ENCODE results near the gene NMRAL1.
A peak's percentile ranks its signal among the peaks of the same experiment; 100 is the strongest.

Gene NMRAL1

GRCh38 chr16:4505356-4506147 is 31.1 kb upstream of the NMRAL1 start:
- Histone ChIP-seq H3F3A (ENCODE audit: insufficient read depth, low read length) (peaks cover 4% of the 10 kb centered on the region; the same call in 1 of the 2 replicates), H3K9ac (ENCODE audit: low read length) (no peak overlapping the region; the same call in 1 of the 2 replicates), H2AFZ (ENCODE audit: low read length) (no peak overlapping the region), H3K79me2 (ENCODE audit: insufficient read depth, low read length) (no peaks in the 10 kb centered on the region), H3K27ac (ENCODE audit: low read depth, low read length, poor library complexity, severe bottlenecking) (peak overlapping the region; percentile 81), H3K9me3 (ENCODE audit: low read length) (no peaks in the 10 kb centered on the region), H3K4me1 (ENCODE audit: insufficient read depth, low read length, severe bottlenecking) (peaks cover 22% of the 10 kb centered on the region), H3K27me3 (ENCODE audit: insufficient read depth, low read length) (no peaks in the 10 kb centered on the region), H3K4me2 (ENCODE audit: low read length) (peak overlapping the region; percentile 41), H3K4me3 (ENCODE audit: low read depth, low read length, poor library complexity, severe bottlenecking) (no peak overlapping the region), H3K9me2 (ENCODE audit: low read depth, low read length) (no peaks in the 10 kb centered on the region), H4K20me1 (ENCODE audit: insufficient read depth, low read length) (no peaks in the 10 kb centered on the region), H3K36me3 (ENCODE audit: insufficient read depth, low read length) (peaks cover 38% of the 10 kb centered on the region)
- TF ChIP-seq EZH2 (IDR thresholded peaks at IDR 0.05; ENCODE audit: borderline replicate concordance, low read length), result no peak
- TF ChIP-seq, protein P1, sequence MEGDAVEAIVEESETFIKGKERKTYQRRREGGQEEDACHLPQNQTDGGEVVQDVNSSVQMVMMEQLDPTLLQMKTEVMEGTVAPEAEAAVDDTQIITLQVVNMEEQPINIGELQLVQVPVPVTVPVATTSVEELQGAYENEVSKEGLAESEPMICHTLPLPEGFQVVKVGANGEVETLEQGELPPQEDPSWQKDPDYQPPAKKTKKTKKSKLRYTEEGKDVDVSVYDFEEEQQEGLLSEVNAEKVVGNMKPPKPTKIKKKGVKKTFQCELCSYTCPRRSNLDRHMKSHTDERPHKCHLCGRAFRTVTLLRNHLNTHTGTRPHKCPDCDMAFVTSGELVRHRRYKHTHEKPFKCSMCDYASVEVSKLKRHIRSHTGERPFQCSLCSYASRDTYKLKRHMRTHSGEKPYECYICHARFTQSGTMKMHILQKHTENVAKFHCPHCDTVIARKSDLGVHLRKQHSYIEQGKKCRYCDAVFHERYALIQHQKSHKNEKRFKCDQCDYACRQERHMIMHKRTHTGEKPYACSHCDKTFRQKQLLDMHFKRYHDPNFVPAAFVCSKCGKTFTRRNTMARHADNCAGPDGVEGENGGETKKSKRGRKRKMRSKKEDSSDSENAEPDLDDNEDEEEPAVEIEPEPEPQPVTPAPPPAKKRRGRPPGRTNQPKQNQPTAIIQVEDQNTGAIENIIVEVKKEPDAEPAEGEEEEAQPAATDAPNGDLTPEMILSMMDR (IDR thresholded peaks at IDR 0.05; ENCODE audit: low read length), result no peak

GRCh38 chr16:4501071-4501478 is 26.6 kb upstream of the NMRAL1 start:
- peaks cover 19% of the 10 kb centered on the region for H3K4me1 ChIP-seq (ENCODE audit: insufficient read depth, low read length, severe bottlenecking)
- no peak overlapping the region for H3K4me2 ChIP-seq (ENCODE audit: low read length)
- no peak for TF ChIP-seq EZH2 (IDR thresholded peaks at IDR 0.05; ENCODE audit: borderline replicate concordance, low read length)
- H3K9ac ChIP-seq (ENCODE audit: low read length), result no peak overlapping the region
- H2AFZ ChIP-seq (ENCODE audit: low read length), result no peak overlapping the region
- H3K4me3 ChIP-seq (ENCODE audit: low read depth, low read length, poor library complexity, severe bottlenecking), result no peak overlapping the region
- no peaks in the 10 kb centered on the region for H3K9me3 ChIP-seq (ENCODE audit: low read length)
- no peaks in the 10 kb centered on the region for H3K9me2 ChIP-seq (ENCODE audit: low read depth, low read length)
- no peaks in the 10 kb centered on the region for H4K20me1 ChIP-seq (ENCODE audit: insufficient read depth, low read length)
- H3K27ac ChIP-seq (ENCODE audit: low read depth, low read length, poor library complexity, severe bottlenecking), result no peak overlapping the region
- H3K36me3 ChIP-seq (ENCODE audit: insufficient read depth, low read length), result peaks cover 3% of the 10 kb centered on the region; the same call in 1 of the 2 replicates
- H3K79me2 ChIP-seq (ENCODE audit: insufficient read depth, low read length), result no peaks in the 10 kb centered on the region
- H3F3A ChIP-seq (ENCODE audit: insufficient read depth, low read length), result peaks cover 4% of the 10 kb centered on the region; the same call in 1 of the 2 replicates
- H3K27me3 ChIP-seq (ENCODE audit: insufficient read depth, low read length), result no peaks in the 10 kb centered on the region

DNA sequence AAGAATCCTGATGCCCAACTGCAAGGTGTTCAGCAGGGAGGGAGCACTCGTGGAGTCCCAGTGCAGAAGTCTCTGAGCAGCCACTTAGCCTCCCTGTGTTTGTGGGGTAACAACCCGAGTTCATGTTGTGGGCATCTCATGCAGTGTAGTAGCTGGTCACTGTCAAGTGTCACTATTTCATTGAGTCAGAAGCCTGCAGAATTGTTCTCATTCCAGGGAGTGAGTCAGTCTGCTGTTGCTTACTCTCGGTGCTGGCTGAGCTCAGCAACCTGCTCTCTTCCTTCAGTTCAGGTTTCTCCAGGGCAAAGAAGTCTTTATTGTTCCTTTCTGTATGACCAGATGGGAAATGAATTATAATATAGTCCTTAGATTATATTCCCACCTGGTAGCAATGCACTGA is 25.8 kb upstream of the NMRAL1 start:
- H3F3A ChIP-seq (ENCODE audit: insufficient read depth, low read length), result peaks cover 4% of the 10 kb centered on the region; the same call in 1 of the 2 replicates
- H3K9me2 ChIP-seq (ENCODE audit: low read depth, low read length), result no peaks in the 10 kb centered on the region
- H4K20me1 ChIP-seq (ENCODE audit: insufficient read depth, low read length), result no peaks in the 10 kb centered on the region
- H3K9me3 ChIP-seq (ENCODE audit: low read length), result no peaks in the 10 kb centered on the region
- peaks cover 11% of the 10 kb centered on the region for H3K4me1 ChIP-seq (ENCODE audit: insufficient read depth, low read length, severe bottlenecking)
- H3K27me3 ChIP-seq (ENCODE audit: insufficient read depth, low read length), result no peaks in the 10 kb centered on the region
- no peak overlapping the region for H3K4me3 ChIP-seq (ENCODE audit: low read depth, low read length, poor library complexity, severe bottlenecking)
- no peak overlapping the region for H3K9ac ChIP-seq (ENCODE audit: low read length)
- TF ChIP-seq EZH2 (IDR thresholded peaks at IDR 0.05; ENCODE audit: borderline replicate concordance, low read length), result no peak
- TF ChIP-seq, protein P1 (IDR thresholded peaks at IDR 0.05; ENCODE audit: low read length), result no peak
- peaks cover 3% of the 10 kb centered on the region; the same call in 1 of the 2 replicates for H3K36me3 ChIP-seq (ENCODE audit: insufficient read depth, low read length)
- no peaks in the 10 kb centered on the region for H3K79me2 ChIP-seq (ENCODE audit: insufficient read depth, low read length)
- no peak overlapping the region for H2AFZ ChIP-seq (ENCODE audit: low read length)
- H3K27ac ChIP-seq (ENCODE audit: low read depth, low read length, poor library complexity, severe bottlenecking), result no peak overlapping the region
- no peak overlapping the region for H3K4me2 ChIP-seq (ENCODE audit: low read length)

Measured in OCI-LY1 (cell line).